HG03103 (cell line): ENCODE results near the gene UNKL.

ENCODE experiments used
- ATAC-seq: cut with Tn5 transposase; IDR thresholded peaks from one replicate; pipeline ENCODE4 v1.9.1; 2021; ENCODE audit warnings: low read depth; ENCODE audit not compliant: unreplicated experiment

Gene UNKL

GRCh38 chr16:1357906-1358566 is 56.5 kb downstream of the UNKL start:
- ATAC-seq = no peak

GRCh38 chr16:1356061-1356900 is 58.2 kb downstream of the UNKL start:
- ATAC-seq = no peak

GRCh38 chr16:1355591-1355990 is 58.9 kb downstream of the UNKL start:
- no peak for ATAC-seq

- no peak for ATAC-seq
Measured at GRCh38 chr16:1354815-1355540, 59.5 kb downstream of the UNKL start.

- ATAC-seq = peak; percentile 58
Measured at GRCh38 chr16:1351582-1352362, 62.7 kb downstream of the UNKL start, which contains the start of the genes GNPTG and TSR3. TSS of gene GNPTG (plus strand) at chr16:1351931. CDS start at chr16:1351966, 35 bp downstream. TSS of gene TSR3 (minus strand) at chr16:1351878. CDS start at chr16:1351804, 74 bp downstream.

GRCh38 chr16:1351215-1351581 is 63.3 kb downstream of the UNKL start:
- ATAC-seq = no peak

- ATAC-seq = no peak
Measured at GRCh38 chr16:1350691-1351090, 63.8 kb downstream of the UNKL start.

- no peak for ATAC-seq
Measured at GRCh38 chr16:1349951-1350350, 64.6 kb downstream of the UNKL start.

GRCh38 chr16:1349351-1349750 is 65.2 kb downstream of the UNKL start:
- ATAC-seq = no peak

GRCh38 chr16:1348926-1349325 is 65.6 kb downstream of the UNKL start:
- no peak for ATAC-seq

- no peak for ATAC-seq
Measured at GRCh38 chr16:1348441-1348840, 66.1 kb downstream of the UNKL start.

- ATAC-seq = no peak
Measured at GRCh38 chr16:1347962-1348361, 66.5 kb downstream of the UNKL start.

GRCh38 chr16:1347286-1347855 is 67.1 kb downstream of the UNKL start:
- no peak for ATAC-seq

GRCh38 chr16:1346422-1347285 is 67.8 kb downstream of the UNKL start:
- ATAC-seq = no peak

GRCh38 chr16:1345651-1346421 is 68.7 kb downstream of the UNKL start:
- ATAC-seq = no peak

- no peak for ATAC-seq
Measured at GRCh38 chr16:1345087-1345486, 69.4 kb downstream of the UNKL start.

- no peak for ATAC-seq
Measured at GRCh38 chr16:1344499-1344898, 70.0 kb downstream of the UNKL start.

- no peak for ATAC-seq
Measured at GRCh38 chr16:1343428-1344242, 70.9 kb downstream of the UNKL start.
